ENCODE measurements around the gene KIAA0040.
"Not testable (repeated sequence)": the region's sequence is repeated elsewhere in the genome, so short reads cannot be mapped to it uniquely, and the experiment has no call there.

The KIAA0040 gene

GRCh38 chr1:175133673-175134435 is 58.7 kb downstream of the KIAA0040 start:
- no peak for DNase-seq

GRCh38 chr1:175132436-175132835 is 60.1 kb downstream of the KIAA0040 start:
- no peak for DNase-seq

- no peak for DNase-seq
Observed at GRCh38 chr1:175131095-175131494, 61.5 kb downstream of the KIAA0040 start.

GRCh38 chr1:175130649-175131045 is 61.9 kb downstream of the KIAA0040 start:
- no peak for DNase-seq

GRCh38 chr1:175129997-175130648 is 62.5 kb downstream of the KIAA0040 start:
- DNase-seq, result peak; percentile 39

- no peak for DNase-seq
Observed at GRCh38 chr1:175129644-175129996, 63.0 kb downstream of the KIAA0040 start.

- DNase-seq, result no peak
Observed at GRCh38 chr1:175129182-175129581, 63.4 kb downstream of the KIAA0040 start.

- DNase-seq, result no peak
Observed at GRCh38 chr1:175128523-175128922, 64.1 kb downstream of the KIAA0040 start.

GRCh38 chr1:175127565-175127964 is 65.0 kb downstream of the KIAA0040 start:
- DNase-seq, result no peak

GRCh38 chr1:175126347-175126746 is 66.2 kb downstream of the KIAA0040 start:
- no peak for DNase-seq

- DNase-seq, result no peak
Observed at GRCh38 chr1:175124861-175125260, 67.7 kb downstream of the KIAA0040 start.

- DNase-seq, result no peak
Observed at GRCh38 chr1:175120511-175120910, 72.1 kb downstream of the KIAA0040 start.

GRCh38 chr1:175118375-175119367 is 73.9 kb downstream of the KIAA0040 start:
- no peak for DNase-seq

GRCh38 chr1:175116903-175117302 is 75.7 kb downstream of the KIAA0040 start:
- no peak for DNase-seq

- DNase-seq, result no peak
Observed at GRCh38 chr1:175116210-175116798, 76.3 kb downstream of the KIAA0040 start.

GRCh38 chr1:175114996-175115395 is 77.6 kb downstream of the KIAA0040 start:
- DNase-seq, result no peak

- not testable (repeated sequence) for DNase-seq
Observed at GRCh38 chr1:175108331-175108820, 84.2 kb downstream of the KIAA0040 start.
